Epidermal melanocyte (primary cell): Measurements from ENCODE around the gene ZNF85.
"Not testable (repeated sequence)": the region's sequence is repeated elsewhere in the genome, so short reads cannot be mapped to it uniquely, and the experiment has no call there.

ENCODE experiments used
- DNase-seq: peaks from one replicate; pipeline ENCODE4 v3.0.0; 2011; ENCODE audit warnings: low spot score; ENCODE audit not compliant: insufficient read length

Gene ZNF85

DNA sequence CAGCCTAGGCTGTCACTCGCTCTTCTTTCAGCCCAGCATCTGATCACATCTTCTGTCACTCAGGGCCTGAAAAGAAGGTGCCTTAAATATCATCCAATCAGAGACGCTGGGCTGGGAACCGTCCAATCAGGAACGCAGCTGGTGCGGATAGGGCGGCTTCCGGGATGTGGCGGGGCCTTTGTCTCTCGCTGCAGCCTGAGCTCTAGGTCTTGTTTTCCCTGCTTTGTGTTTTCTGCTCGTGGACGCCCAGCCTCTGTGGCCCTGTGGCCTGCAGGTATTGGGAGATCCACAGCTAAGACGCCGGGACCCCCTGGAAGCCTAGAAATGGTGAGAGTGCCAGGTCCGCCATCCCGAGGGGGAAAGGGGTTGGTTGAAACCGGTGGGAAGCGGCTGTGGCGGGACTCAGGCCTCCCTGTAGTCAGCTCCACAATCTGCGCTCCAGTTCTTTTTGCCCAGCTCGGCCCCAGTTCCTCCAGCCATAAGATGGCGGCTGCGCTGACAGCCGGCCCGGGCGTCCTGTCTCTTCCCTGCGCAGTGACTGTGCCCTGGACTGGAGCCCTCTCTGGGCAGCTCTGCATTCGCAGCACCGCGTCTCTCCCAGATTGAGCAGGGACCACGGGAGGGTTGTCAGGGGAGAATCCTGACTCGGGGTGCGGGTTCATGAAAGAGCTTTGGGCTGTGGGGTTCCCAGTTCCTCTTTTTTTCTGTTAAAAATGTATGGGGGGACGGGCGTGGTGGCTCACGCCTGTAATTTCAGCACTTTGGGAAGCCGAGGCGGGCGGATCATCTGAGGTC is at the start of gene ZNF85:
Gene ZNF85, plus strand, starts transcription at position 175 of the 795 bp plus-strand sequence. Its CDS starts 150 bp downstream, at position 325.
- peak; percentile 79 for DNase-seq

DNA sequence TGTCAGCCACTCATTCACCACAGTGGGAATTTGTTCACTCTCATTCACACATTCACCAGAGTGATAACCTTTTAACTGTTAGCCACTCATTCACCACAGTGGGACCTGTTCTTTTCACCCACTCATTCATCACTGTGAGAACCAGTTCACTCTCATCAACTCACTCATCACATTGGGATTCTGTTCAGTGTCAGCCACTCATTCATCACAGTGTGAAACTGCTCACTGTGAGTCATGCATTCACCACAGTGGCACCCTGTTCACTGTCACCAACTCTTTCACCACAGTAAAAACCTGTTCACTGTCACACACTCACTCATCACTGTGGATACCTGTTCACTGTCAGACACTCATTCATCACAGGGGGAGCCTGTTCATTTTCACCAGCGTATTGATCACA is 43.5 kb upstream of the ZNF85 start:
- DNase-seq, result no peak

DNA sequence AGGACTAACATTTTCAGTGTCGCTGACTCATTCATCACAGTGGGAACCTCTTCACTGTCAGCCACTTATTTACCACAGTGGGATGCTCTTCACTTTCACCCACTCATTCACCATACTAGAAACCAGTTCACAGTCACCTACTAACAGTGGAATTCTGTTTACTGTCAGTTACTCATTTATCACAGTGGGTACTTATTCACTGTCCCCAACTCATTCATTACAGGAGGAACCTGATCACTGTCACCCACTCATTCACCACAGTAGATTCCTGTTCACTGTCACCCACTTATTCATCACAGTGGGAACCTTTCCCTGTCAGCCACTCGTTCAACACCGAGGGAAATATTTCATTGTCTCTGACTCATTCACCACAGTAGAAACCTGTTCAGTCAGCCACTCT is 10.1 kb upstream of the ZNF85 start:
- no peak for DNase-seq

DNA sequence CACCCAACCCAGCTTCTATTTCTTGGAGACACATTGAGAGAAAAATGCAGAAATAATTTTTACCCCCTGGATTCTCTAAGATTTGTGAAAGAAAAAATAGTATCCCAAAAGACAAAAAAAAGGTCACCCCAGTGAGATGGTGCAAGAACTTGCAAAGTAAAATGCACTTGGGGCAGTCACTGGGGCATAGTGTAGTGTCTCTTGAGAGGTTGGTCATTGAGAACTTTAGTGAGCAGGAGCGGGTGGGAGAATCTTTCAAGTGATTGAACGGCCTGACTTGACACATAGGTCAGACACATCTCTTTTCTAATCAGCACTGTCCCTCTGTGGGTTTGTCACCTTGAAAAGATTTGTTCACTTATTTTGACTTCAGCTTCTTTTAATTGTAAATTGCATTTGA is 2.4 kb downstream of the ZNF85 start:
- no peak for DNase-seq

DNA sequence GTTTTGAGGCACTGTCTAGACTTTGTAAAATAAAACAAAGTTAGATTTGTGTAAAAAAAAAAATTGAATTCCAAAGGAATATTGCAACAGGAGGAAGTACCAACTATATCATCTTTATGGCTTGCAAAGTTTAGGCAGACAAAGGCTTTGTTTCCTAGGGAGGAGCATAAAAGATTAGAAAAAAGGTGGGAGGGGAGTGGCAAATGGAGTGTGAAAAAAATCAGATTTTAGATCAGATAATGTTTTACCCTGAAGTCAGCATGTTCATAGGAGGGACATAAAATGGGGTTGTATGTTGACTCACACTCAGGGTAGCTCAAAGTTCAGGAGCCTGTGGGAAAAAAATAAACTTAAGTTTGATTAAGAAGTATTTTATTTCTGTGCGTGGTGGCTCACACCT is 3.7 kb downstream of the ZNF85 start:
- no peak for DNase-seq

DNA sequence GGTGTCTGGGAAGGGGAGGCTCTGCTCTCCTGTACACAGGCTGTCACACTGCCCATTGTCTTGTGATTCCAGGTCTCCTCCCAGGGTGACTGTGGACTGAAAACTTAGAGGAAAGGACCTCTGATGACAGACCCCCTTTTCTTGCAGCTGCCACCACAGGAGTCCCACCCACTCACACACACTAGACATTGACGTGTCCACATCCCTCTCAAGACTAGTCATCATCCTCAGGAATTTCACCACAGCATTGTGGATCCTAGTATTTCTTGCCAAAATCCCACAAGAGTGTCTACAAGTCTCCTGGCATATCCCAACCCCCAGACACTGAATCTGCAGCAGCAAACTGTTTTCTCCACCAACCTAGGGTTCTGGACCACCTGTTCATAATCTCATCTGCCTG is 5.3 kb downstream of the ZNF85 start:
- no peak for DNase-seq

DNA sequence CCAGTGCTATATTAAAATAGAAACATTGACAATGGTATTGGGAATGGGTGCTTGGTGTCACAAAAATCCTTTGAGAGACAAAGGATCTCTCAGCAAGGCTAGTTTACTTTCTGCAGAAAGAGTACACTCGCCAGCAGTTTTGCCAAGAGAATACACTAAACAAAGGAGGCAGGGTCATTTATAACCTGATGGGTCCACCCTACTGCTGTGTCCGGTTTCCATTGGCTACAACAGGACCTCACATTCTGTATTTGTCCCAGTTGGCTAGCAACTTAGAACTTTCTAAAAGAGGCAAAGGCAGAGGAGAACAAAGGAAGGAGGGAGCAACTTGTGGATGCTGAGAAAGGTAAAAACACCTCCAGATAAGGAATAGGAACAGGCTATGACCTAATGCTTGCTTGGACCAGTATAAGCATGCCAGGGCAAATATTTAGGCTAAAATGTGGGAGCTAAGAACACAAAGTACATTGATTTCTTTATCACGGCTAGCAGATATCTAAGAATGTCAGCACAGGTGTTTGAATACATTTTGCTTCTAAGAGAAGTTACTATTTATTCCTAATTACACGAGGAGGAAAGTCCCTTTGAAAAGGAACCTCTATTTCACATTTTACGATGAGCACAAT is 13.4 kb downstream of the ZNF85 start:
- DNase-seq, result not testable (repeated sequence)

DNA sequence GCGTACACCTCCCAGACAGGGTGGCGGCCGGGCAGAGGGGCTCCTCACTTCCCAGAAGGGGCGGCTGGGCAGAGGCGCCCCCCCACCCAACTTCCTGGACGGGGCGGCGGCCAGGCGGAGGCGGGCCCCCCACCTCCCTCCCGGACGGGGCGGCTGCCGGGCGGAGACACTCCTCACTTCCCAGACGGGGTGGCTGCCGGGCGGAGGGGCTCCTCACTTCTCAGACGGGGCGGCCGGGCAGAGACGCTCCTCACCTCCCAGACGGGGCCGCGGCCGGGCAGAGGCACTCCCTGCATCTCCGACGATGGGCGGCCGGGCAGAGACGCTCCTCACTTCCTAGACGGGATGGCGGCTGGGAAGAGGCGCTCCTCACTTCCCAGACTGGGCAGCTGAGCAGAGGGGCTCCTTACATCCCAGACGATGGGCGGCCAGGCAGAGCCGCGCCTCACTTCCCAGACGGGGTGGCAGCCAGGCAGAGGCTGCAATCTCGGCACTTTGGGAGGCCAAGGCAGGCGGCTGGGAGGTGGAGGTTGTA is 29.6 kb downstream of the ZNF85 start:
- not testable (repeated sequence) for DNase-seq

DNA sequence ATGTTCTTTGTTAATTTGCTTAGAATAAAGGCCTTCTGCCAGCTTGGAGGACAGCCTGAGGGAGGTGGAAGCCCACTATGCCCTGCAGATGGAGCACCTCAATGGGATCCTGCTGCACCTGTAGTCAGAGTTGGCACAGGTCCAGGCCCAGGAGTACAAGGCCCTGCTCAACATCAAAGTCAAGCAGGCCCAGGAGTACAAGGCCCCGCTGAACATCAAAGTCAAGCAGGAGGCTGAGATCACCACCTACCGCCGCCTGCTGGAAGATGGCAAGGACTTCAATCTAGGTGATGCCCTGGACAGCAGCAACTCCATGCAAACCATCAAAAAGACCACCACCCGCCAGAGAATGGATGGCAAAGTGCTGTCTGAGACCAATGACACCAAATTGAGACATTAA is 41.7 kb downstream of the ZNF85 start:
- no peak for DNase-seq

DNA sequence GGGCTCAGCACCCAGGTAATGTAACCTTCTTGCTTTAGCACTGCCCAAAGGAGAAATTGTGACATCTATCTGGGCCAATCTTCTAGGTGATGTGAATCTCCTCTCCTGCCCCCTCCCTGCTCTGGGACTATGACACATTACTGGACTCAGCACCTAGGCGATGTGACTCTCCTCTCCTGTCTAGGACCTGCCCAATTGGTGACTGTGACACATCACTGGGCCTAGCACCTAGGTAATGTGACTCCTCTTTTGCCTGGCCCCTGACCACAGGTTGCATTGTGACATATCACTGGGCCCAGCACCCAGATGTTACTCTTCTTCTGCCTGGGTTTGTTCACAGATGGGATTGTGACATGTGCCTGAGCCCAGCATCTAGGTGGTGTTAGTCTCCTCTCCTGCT is 45.0 kb downstream of the ZNF85 start:
- DNase-seq, result no peak

DNA sequence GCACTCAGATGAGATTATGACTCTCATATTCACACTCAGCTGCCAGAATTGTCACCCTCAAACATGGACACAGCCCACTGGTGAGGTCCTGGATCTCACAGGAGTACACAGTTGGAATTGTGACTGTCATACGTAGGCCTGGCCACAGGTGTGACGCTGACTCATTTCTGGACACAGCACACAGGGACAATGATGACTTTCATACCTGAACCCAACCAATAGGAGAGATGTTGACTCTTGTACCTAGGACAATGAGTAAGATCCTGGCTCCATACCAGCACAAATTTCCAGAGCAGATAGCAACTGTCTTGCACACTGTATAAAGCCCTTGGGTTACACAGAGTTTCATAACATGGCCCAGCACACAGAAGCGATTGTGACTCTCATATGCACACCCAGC is 46.4 kb downstream of the ZNF85 start:
- no peak for DNase-seq

DNA sequence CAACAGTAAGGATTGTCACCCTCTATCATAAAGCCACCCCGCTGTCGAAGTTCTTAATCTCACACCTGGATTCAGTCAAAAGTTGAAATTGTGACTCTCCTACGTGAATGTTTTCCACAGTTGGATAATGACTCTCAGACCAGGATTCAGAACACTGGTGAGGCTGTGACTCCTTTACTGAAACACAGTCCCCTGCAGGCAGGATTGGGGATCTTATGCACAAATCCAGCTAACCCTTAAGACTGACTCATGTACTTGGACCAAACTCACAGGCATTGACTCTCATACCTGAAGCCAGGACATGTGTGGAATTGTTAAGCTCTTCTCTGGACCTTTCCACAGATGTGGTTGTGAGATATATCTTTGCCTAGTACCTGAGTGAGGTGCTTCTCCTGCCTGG is 46.8 kb downstream of the ZNF85 start:
- DNase-seq, result no peak

DNA sequence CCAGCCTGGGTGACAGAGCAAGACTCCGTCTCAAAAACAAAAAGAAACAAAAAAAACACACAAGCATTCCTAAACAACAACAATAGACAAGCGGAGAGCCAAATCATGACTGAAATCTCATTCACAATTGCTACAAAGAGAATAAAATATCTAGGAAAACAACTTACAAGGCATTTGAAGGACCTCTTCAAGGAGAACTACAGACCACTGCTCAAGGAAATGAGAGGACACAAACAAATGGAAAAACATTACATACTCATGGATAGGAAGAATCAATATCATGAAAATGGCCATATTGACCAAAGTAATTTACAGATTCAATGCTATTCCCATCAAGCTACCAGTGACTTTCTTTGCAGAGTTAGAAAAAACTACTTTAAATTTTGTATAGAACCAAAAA is 69.7 kb downstream of the ZNF85 start:
- DNase-seq, result not testable (repeated sequence)

DNA sequence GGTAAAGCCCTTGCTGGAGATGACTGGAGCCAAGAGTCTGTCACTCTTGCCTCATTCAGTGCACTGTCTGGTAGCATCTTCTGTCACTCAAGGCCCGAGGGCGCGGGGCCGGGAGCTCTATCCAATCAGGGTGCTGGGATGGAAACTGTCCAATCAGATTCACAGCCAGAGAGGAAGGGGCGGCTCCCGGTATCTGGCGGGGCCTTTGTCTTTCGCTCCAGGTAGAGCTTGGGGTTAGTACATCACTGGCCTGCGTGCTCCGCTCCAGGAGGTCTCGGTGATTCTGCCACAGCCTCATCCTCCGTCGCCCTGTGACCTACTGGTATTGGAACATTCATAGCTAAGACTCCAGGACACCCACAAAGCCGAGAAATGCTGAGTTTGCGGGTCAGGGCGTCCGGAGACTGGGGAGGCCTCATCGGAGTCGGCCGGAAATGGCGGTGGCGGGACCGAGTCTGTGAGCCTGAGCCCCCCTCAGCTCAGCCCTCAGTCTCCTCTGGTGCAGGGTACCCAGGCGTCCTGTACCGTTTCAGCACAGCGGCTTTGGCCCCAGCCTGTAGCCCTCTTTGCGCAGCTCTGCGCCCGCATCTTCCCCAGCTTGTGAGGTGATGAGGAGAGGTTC is 76.8 kb downstream of the ZNF85 start:
- no peak for DNase-seq
